Endothelial cell of umbilical vein (primary cell): Measurements from ENCODE around the gene F9.

Experiments
- CTCF ChIP-seq, 2 donors: IDR thresholded peaks; 1 replicate in 1 of 2; 2 replicates in 1 of 2; pipeline ENCODE4 v1.5.1; 2011; ENCODE audit warnings: low read length in 2 of 2, mild to moderate bottlenecking in 2 of 2, moderate library complexity in 2 of 2, control low read depth in 1 of 2, inconsistent platforms in 1 of 2, low read depth in 1 of 2; ENCODE audit not compliant: insufficient read depth in 1 of 2; ENCODE audit errors: extremely low read depth in 1 of 2
- POLR2AphosphoS5 ChIP-seq: IDR thresholded peaks from 2 replicates; pipeline ENCODE4 v1.6.1; 2012; ENCODE audit warnings: low read depth, mild to moderate bottlenecking, control low read depth, low read length, moderate library complexity; ENCODE audit not compliant: insufficient read depth

GRCh38 chrX:139532834-139533233 is 2.3 kb downstream of the F9 start:
- no peak for TF ChIP-seq CTCF (IDR thresholded peaks at IDR 0.05; ENCODE audit: extremely low read depth in 1 of 2, insufficient read depth in 1 of 2, low read depth in 1 of 2, low read length in 2 of 2)
- no peak for TF ChIP-seq POLR2AphosphoS5
